Glutamatergic neuron (in vitro differentiated cells): ENCODE data around the gene SYNGR4. TPM values are rescaled to one million over a fixed set of nuclear protein-coding genes. Genes with fewer than 3 reads are reported as not detected.

ENCODE experiments used
- DNase-seq: peaks from one replicate; pipeline ENCODE4 v3.0.0; 2022
- H3K27ac Mint-ChIP-seq: one replicate; pipeline ENCODE4 v1.8.0; 2020; ENCODE audit warnings: mild to moderate bottlenecking, mixed read lengths, inconsistent platforms; ENCODE audit not compliant: unreplicated experiment
- H3K27me3 Mint-ChIP-seq: one replicate; pipeline ENCODE4 v1.8.0; 2020; ENCODE audit warnings: mild to moderate bottlenecking, moderate library complexity, mixed read lengths, inconsistent platforms; ENCODE audit not compliant: unreplicated experiment
- H3K36me3 Mint-ChIP-seq: one replicate; pipeline ENCODE4 v1.8.0; 2020; ENCODE audit warnings: mild to moderate bottlenecking, mixed read lengths, inconsistent platforms; ENCODE audit not compliant: unreplicated experiment
- H3K4me1 Mint-ChIP-seq: one replicate; pipeline ENCODE4 v1.8.0; 2020; ENCODE audit warnings: mild to moderate bottlenecking, low read depth, mixed read lengths, inconsistent platforms; ENCODE audit not compliant: unreplicated experiment
- H3K4me3 Mint-ChIP-seq: one replicate; pipeline ENCODE4 v1.8.0; 2020; ENCODE audit warnings: mild to moderate bottlenecking, mixed read lengths, inconsistent platforms; ENCODE audit not compliant: unreplicated experiment
- H3K9me3 Mint-ChIP-seq: one replicate; pipeline ENCODE4 v1.8.0; 2020; ENCODE audit warnings: mild to moderate bottlenecking, moderate library complexity, mixed read lengths, inconsistent platforms; ENCODE audit not compliant: unreplicated experiment
- CTCF ChIP-seq: fragments of 200-600 bp; sonication (generic); IDR thresholded peaks from one replicate; pipeline ENCODE4 v1.5.0; 2021; ENCODE audit not compliant: partially characterized antibody, unreplicated experiment
- total RNA-seq: library from RNA; stranded (reverse); fragmentation: NEBNext Ultra II Directional; extraction: Animal tissue kit (Norgen Biotek cat#: 25700); gene quantifications from one replicate; pipeline ENCODE4 v1.2.1, GENCODE V29; 2021; ENCODE audit not compliant: unreplicated experiment

Gene SYNGR4
- total RNA-seq, 1 donor from 2014 or later, result not detected

DNA sequence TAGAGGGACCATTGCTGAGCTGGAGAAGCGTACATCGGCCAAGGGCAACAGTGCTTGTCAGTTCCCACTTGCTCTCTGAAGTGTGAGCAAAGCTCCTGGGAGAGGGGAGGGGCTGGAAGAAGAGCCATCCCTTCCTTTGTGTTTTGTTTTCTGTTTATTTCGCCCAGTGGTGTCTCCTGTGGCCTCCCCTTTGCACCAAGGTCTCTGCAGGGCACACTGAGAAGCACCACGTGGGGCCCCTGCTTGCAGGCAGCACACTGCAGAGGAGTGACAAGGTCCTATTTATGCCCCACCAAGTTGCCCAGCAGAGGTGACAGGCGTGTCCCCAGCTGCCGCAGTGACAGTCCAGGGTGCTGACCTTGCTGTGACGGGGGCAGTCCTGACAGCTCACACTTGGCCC is 53.3 kb downstream of the SYNGR4 start:
- Mint-ChIP-seq H3K27me3 (peaks cover 7% of the 10 kb centered on the region), H3K9me3 (no peaks in the 10 kb centered on the region), H3K4me1 (peaks cover 12% of the 10 kb centered on the region), H3K4me3 (no peak overlapping the region), H3K36me3 (no peaks in the 10 kb centered on the region), H3K27ac (peak overlapping the region; percentile 74)
- TF ChIP-seq CTCF, result no peak
- DNase-seq, result peak; percentile 31

DNA sequence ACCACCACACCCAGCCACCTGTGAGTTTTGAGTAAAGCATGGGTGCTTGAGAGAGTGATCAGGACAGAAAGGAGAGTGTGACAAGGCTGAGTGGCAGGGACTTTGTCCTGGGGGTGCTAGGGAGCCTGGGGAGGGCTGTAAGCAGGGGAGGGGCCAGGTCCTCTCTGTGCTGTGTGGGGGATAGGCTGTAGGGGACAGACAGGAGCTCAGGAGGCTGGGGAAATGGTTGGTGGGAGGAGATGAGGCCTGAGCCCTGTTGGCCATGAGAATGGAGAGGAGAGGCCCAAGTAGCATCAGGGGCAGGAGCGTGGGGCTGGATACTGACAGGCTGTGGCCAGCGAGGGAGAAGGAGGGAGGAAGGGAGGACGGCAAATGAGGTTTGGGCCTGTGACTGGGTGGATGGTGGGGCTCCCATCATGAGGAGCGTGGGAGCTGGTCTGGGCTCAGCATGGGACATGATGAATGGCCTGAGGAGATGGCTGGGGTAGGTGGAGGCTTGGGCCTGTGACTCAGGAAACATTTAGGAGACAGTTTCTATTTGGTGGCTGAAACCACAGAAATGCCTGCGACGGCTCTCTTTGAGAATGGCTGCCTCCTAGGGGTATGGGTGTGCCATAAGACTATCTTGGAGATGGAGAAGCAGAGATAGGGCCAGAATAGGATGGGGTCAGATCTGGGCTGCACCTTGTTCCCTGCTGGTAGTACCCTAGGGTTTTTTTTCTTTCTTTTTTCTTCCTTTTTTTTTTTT is 54.3 kb downstream of the SYNGR4 start:
- Mint-ChIP-seq H3K4me1 (peaks cover 12% of the 10 kb centered on the region), H3K36me3 (no peaks in the 10 kb centered on the region), H3K27me3 (peaks cover 8% of the 10 kb centered on the region), H3K27ac (peak overlapping the region; percentile 78), H3K9me3 (no peaks in the 10 kb centered on the region), H3K4me3 (no peak overlapping the region)
- TF ChIP-seq CTCF, result no peak
- DNase-seq, result no peak

GRCh38 chr19:48419158-48419920 is 55.2 kb downstream of the SYNGR4 start:
- Mint-ChIP-seq H3K4me1 (peaks cover 12% of the 10 kb centered on the region), H3K4me3 (no peak overlapping the region), H3K27ac (peak overlapping the region; percentile 78), H3K27me3 (peaks cover 10% of the 10 kb centered on the region), H3K9me3 (no peaks in the 10 kb centered on the region), H3K36me3 (no peaks in the 10 kb centered on the region)
- no peak for TF ChIP-seq CTCF
- DNase-seq, result peak; percentile 77

DNA sequence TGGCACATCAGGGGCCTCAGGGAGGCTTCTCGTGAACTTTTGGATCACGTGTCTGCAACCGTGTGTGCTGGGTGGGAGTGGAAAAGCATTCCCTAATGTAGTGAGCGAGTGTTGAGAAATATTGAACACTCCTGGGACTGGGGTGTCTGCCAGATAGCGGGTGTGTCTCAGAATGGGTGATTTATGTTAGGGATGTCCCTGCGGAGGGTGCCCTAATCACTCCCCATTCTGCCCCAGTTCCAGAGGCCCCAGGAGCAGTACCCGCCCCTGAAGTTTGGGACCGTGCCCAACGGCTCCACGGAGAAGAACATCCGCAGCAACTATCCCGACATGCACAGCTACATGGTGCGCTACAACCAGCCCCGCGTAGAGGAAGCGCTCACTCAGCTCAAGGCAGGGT is 57.4 kb downstream of the SYNGR4 start:
- H3K27me3 Mint-ChIP-seq, result peaks cover 10% of the 10 kb centered on the region
- TF ChIP-seq CTCF, result no peak
- DNase-seq, result no peak
- peaks cover 12% of the 10 kb centered on the region for H3K4me1 Mint-ChIP-seq
- no peak overlapping the region for H3K27ac Mint-ChIP-seq
- no peak overlapping the region for H3K4me3 Mint-ChIP-seq
- no peaks in the 10 kb centered on the region for H3K36me3 Mint-ChIP-seq
- H3K9me3 Mint-ChIP-seq, result no peaks in the 10 kb centered on the region

DNA sequence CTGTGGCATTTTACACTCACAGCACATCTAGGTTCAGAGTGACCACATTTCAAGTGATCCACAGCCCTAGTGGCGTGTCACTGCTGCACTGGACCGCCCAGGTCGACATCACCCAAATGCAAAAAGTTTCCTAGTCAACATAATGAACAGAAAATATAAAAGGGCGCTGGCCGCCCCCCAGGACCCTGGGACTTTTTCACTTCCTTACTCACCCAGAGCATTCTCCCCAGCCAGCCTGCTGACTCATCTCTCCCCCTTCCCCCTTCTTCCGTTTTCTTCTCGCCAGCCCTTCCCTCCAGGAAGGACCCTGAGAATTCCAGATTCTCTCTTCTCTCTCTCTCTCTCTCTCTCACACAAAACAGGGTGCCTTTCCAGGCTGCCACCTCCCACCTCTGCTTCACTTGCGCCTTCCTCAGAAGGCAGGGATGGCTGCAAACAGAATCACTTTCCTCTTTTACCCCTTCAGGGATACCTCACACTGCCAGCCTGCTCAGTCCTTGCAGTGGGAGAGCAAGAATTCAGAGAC is 60.6 kb downstream of the SYNGR4 start:
- Mint-ChIP-seq H3K27ac (no peak overlapping the region), H3K27me3 (peaks cover 3% of the 10 kb centered on the region), H3K4me3 (no peak overlapping the region), H3K9me3 (no peaks in the 10 kb centered on the region), H3K36me3 (no peaks in the 10 kb centered on the region), H3K4me1 (no peaks in the 10 kb centered on the region)
- TF ChIP-seq CTCF, result no peak
- no peak for DNase-seq
